8988T (cell line): ENCODE results near the gene CEL.
"Not testable (repeated sequence)": the region's sequence is repeated elsewhere in the genome, so short reads cannot be mapped to it uniquely, and the experiment has no call there.

Experiments
- DNase-seq: peaks from one replicate; pipeline ENCODE4 v3.0.0; 2011

Gene CEL

DNA sequence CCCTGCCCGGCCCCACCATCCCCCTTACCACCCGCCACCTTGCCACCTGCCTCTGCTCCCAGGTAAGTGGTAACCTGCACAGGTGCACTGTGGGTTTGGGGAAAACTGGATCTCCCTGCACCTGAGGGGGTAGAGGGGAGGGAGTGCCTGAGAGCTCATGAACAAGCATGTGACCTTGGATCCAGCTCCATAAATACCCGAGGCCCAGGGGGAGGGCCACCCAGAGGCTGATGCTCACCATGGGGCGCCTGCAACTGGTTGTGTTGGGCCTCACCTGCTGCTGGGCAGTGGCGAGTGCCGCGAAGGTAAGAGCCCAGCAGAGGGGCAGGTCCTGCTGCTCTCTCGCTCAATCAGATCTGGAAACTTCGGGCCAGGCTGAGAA, at the start of gene CEL:
CEL (plus strand) TSS at position 218 of the 382 bp plus-strand sequence; CDS start at position 240, 22 bp downstream.
- not testable (repeated sequence) for DNase-seq

- DNase-seq = no peak
Observed at GRCh38 chr9:133014696-133015095, 47.1 kb upstream of the CEL start.

- DNase-seq = no peak
Observed at GRCh38 chr9:133023117-133023890, 38.5 kb upstream of the CEL start.

- no peak for DNase-seq
Observed at GRCh38 chr9:133026426-133026825, 35.4 kb upstream of the CEL start.

- DNase-seq = no peak
Observed at GRCh38 chr9:133027134-133027533, 34.6 kb upstream of the CEL start.

- no peak for DNase-seq
Observed at GRCh38 chr9:133028221-133028620, 33.6 kb upstream of the CEL start.

DNA sequence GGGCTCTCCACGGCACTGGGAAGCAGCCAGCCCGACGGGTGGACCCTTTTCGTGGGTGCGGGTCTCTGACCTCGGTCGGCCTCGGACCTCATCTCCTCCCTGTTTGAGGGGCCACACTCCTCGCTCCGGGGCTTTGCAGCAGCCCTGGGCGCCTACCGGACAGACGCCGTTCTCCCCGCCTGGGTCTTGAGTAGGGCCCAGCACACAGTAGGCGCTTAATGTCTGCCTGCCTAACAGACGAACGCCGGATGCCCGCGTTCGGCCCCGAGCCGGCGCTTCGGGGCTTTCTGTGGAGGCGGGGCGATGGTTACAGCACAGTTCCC, 31.8 kb upstream of the CEL start:
- no peak for DNase-seq

- DNase-seq = peak; percentile 94
Observed at GRCh38 chr9:133030317-133031129, 31.3 kb upstream of the CEL start, which contains the start of gene GTF3C5. Gene GTF3C5, plus strand, starts transcription at chr9:133030997. Its CDS starts 15 bp downstream, at chr9:133031012.

GRCh38 chr9:133031130-133031422, 30.7 kb upstream of the CEL start:
- no peak for DNase-seq

DNA sequence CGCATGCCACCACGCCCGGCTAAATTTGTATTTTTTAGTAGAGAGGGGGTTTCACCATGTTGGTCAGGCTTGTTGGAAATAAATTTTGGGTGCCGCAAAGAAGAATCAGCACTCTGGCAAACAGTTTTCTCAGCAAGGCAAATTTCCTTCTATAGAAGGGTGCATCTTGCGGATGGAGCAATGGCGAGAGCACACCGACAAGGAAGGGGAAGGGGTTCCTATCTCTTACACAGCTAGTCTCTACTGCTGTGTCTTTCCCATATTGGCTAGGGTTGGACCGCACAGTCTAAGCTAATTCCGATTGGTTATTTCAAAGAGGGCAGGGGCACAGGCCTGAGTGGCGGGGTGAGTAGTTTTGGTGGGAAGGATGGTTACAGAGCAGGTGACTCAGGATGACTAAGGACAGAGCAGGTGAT, 30.3 kb upstream of the CEL start:
- no peak for DNase-seq

- no peak for DNase-seq
Observed at GRCh38 chr9:133032171-133032570, 29.6 kb upstream of the CEL start.

DNA sequence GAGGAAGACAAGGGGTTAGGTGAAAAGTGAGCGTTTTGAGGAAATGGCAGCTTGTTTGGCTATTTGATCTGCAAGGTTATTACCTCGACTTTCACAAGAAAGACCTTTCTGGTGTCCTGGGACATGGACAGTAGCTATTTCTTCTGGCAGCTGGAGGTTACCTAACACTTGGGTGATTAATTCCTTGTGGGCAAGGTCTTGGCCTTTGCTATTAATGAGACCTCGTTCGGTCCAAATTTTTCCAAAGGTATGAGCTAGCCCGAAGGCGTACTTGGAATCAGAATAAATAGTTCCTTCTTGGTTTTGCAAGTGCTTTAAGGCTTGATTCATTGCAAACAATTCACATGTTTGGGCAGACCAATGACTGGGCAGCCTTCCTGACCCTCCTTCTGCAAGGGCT, 26.1 kb upstream of the CEL start:
- no peak for DNase-seq

GRCh38 chr9:133037775-133038515, 23.8 kb upstream of the CEL start:
- DNase-seq = no peak

DNA sequence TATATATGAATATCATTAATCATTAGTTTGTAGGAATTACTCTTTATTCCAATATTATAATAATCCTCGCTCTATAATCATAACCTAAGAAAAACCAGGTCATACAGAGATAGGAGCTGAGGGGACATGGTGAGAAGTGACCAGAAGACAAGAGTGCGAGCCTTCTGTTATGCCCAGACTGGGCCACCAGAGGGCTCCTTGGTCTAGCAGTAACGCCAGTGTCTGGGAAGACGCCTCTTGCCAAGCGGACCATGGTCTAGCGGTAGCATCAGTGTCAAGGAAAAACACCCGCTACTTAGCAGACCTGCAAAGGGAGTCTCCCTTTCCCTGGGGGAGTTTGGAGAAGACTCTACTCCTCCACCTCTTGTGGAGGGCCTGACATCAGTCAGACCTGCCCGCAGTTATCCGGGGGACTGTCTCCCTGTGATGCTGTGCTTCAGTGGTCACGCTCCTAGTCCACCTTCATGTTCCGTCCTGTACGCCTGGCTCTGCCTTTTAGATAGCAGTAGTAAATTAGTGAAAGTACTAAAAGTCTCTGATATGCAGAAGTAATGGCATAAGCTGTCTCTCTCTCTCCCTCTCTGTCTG, 20.8 kb upstream of the CEL start:
- not testable (repeated sequence) for DNase-seq

- no peak for DNase-seq
Observed at GRCh38 chr9:133041958-133042357, 19.8 kb upstream of the CEL start.

DNA sequence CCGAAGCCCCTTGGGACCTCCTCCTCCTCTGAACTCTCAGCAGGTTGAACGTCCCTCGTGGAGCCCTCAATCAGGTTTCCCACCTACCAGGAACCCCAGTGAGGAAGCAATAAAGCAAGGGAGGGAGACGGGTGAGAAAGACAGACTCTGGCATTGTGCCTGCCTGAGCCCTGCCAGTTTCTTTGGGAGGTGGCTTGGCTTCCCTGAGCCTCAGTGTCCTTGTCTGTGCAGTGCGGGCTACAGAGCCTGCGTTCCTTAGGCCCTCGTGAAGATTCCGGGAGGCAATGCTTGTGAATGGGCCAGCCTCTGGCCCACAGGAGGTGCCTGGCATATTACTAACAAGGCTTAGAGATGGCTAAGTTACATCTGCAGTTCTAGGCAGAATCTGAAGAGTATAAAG, 19.1 kb upstream of the CEL start:
- no peak for DNase-seq

GRCh38 chr9:133043449-133044035, 18.2 kb upstream of the CEL start:
- no peak for DNase-seq

- no peak for DNase-seq
Observed at GRCh38 chr9:133044125-133044524, 17.7 kb upstream of the CEL start.

DNA sequence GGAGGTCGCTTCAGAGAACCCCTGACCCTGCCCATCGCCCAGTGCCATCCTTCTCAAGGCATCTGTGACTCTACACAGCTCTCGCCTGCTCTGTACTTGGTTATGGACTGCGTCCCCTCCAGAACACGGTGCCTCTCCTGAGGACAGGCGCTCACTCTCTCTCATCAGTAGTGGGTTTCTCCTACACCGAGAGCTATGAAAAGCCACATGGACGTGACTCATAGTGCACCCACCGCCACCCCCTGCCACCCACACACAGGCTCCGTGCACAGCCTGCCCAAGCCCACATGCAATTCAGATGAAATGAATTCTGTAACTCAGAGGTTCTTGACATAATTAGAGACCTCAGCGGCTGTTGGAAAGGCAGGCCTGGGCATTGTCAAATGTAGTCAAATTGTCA, 17.1 kb upstream of the CEL start:
- DNase-seq = no peak

DNA sequence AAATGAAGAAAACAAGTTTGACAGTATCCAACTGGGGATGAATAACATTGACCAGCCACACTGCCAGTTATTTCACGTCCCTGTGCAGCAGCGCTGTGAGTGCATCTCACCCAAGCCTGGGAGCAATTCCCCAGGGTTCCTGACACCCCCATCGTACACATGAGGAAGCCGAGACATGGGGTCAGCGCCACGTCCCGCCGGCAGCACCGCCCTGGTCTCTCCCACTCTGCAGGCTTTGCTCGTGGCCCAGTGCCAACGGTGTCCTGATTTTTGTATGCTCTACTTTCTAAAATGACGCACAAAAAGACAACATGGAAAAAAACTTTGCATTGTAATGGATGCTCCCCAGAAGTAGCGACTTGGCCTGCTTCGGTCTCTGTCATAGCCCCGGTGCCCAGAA, 16.6 kb upstream of the CEL start:
- no peak for DNase-seq

DNA sequence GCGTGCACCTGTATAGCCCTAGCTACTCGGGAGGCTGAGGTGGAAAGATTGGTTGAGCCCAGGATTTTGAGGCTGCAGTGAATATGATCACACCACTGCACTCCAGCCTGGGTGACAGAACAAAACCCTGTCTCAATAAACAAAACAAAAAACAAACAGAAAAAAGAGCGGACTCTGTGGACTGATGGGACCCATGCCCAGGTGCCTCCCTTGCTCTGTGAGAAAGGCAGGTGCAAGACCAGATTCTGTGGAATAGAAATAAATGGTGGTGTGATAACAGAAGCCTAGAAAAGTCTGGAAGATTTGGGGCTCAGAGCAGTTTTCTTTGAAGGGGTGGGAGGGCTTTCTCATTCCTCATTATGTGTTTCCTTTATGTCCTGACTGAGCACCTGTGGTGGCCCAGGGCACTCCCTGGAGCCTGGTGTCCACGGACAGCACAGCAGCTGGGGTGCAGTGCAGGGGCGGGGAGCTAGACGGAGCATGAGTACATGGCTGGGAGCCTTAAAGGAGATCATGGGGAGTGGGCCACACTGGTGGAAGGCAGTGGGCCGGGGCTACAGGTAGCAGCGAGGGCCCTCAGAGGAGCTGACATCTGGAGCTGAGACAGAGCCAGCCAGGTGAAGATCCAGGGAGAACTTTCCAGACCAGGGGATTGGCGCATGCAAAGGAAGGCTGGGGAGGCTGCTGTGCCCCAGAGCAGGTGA, 15.4 kb upstream of the CEL start:
- no peak for DNase-seq

DNA sequence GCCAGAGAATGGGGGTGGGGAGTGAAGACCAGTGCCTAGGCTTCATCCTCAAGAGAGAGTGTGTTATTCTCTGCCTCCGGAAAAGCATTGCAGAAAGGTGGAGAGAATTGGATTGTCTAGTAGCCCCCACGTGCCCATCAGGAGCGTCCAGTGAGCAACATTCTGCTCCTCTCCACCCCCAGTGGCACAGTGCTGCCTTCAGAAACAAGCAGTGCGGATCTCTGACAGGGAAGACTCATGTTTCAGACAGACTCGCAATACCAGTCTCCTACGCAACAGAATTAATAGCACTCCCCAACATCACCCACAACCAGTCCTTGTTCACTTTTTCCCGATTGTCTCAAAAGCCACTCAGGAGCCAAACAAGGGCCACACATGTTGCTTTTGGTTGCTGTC, 14.9 kb upstream of the CEL start:
- DNase-seq = no peak
